ENCODE measurements around the gene ACAT1. TPM values are rescaled to one million over a fixed set of nuclear protein-coding genes. Genes with fewer than 3 reads are reported as not detected.
"Not testable (repeated sequence)": the region's sequence is repeated elsewhere in the genome, so short reads cannot be mapped to it uniquely, and the experiment has no call there.

ACAT1 gene
- polyA plus RNA-seq, 1 donor from 2014 or later: 89.0 TPM

DNA sequence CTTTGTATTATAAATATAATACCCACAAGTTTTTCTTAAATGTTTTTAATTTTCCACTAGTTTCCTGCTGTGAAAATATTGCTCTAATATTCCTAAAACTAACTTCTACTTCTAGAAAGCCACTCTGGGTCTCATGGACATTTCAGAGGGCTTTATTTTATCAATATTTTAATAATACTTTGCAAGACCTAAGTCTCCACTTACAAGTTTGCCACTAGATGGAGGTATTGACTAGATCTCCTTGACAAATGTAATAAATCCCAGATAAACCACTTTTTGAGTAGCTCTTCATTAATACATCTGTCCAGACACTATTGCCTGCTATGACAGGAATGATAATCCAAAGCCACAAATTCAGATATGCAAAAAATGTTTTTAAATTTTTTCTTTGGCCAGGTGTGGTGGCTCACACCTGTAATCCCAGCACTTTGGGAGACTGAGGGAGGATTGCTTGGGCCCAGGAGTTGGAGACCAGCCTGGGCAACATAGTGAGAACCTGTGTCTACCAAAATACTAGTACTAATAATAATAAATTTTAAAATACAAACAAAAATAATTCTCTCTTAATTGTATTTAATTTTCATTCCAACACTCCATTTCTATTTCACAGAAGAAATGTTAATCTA is 3.5 kb upstream of the ACAT1 start:
- no peak overlapping the region for H3K4me2 ChIP-seq (ENCODE audit: low read length)
- no peaks in the 10 kb centered on the region for H3K9me2 ChIP-seq (ENCODE audit: insufficient read depth, low read length)
- no peaks in the 10 kb centered on the region for H3K36me3 ChIP-seq (ENCODE audit: insufficient read depth, low read length)
- TF ChIP-seq RAD21 (conservative IDR thresholded peaks at IDR 0.05) (peak; percentile 65), SMC3 (conservative IDR thresholded peaks at IDR 0.05; ENCODE audit: poor library complexity) (peak; percentile 59), CTCF (IDR thresholded peaks at IDR 0.05; ENCODE audit: poor library complexity, severe bottlenecking) (peak; percentile 67), MXI1 (conservative IDR thresholded peaks at IDR 0.05; ENCODE audit: poor library complexity, severe bottlenecking) (no peak)
- TF ChIP-seq, protein P1, sequence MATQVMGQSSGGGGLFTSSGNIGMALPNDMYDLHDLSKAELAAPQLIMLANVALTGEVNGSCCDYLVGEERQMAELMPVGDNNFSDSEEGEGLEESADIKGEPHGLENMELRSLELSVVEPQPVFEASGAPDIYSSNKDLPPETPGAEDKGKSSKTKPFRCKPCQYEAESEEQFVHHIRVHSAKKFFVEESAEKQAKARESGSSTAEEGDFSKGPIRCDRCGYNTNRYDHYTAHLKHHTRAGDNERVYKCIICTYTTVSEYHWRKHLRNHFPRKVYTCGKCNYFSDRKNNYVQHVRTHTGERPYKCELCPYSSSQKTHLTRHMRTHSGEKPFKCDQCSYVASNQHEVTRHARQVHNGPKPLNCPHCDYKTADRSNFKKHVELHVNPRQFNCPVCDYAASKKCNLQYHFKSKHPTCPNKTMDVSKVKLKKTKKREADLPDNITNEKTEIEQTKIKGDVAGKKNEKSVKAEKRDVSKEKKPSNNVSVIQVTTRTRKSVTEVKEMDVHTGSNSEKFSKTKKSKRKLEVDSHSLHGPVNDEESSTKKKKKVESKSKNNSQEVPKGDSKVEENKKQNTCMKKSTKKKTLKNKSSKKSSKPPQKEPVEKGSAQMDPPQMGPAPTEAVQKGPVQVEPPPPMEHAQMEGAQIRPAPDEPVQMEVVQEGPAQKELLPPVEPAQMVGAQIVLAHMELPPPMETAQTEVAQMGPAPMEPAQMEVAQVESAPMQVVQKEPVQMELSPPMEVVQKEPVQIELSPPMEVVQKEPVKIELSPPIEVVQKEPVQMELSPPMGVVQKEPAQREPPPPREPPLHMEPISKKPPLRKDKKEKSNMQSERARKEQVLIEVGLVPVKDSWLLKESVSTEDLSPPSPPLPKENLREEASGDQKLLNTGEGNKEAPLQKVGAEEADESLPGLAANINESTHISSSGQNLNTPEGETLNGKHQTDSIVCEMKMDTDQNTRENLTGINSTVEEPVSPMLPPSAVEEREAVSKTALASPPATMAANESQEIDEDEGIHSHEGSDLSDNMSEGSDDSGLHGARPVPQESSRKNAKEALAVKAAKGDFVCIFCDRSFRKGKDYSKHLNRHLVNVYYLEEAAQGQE (IDR thresholded peaks at IDR 0.05; ENCODE audit: borderline replicate concordance): no peak
- no peaks in the 10 kb centered on the region for H3K79me2 ChIP-seq (replicated peaks; ENCODE audit: insufficient read depth, low read length)
- no peaks in the 10 kb centered on the region for H3K9me3 ChIP-seq (ENCODE audit: low read length)
- no peak overlapping the region for H3K9ac ChIP-seq (ENCODE audit: low read length)
- H3K27ac ChIP-seq (ENCODE audit: low read length): no peak overlapping the region
- H3K4me3 ChIP-seq (ENCODE audit: low read length): no peak overlapping the region
- H2AFZ ChIP-seq (ENCODE audit: low read depth, low read length): no peak overlapping the region
- no peaks in the 10 kb centered on the region for H4K20me1 ChIP-seq (ENCODE audit: insufficient read depth)
- H3K27me3 ChIP-seq (ENCODE audit: insufficient read depth, low read depth, low read length): no peaks in the 10 kb centered on the region
- H3F3A ChIP-seq (ENCODE audit: insufficient read depth, low read length, poor library complexity, severe bottlenecking): no peaks in the 10 kb centered on the region

DNA sequence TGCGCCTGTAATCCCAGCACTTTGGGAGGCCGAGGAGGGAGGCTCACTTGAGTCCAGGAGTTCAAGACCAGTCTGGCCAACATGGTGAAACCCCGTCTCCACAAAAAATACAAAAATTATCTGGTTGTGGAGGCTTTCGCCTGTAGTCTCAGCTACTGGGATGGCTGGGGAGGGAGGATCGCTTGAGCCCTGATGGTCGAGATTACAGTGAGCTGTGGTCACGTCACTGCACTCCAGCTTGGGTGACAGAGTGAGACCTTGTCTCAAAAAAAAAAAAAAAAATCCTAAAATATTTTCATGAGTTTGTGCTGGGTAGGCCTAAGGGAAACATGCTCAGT is 462 bp upstream of the ACAT1 start:
- H3K9ac ChIP-seq (ENCODE audit: low read length): peak overlapping the region; percentile 68
- not testable (repeated sequence) for H3K27ac ChIP-seq (ENCODE audit: low read length)

DNA sequence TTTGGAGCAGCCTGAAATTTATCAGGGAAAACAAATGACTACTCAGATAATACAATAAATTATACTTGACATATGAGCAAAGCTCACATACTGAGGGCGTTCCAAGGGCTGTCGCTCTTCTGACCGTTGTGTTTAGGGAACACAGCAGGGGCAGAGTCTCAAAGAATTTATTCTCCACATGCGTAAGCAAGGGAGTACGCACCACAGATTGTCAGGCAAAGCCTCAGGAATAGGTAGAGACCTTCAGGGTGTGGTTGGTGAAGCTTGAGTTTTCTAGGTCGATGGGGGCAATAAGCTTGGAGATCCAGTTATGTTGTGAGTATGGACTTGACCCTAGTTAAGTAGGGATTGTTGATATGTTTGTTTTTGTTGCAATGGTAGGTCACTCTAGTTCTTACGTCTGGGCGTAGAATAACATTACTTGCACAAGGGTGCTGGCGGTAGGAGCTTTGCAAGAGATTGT is 830 bp downstream of the ACAT1 start:
- Histone ChIP-seq H3K9me3 (ENCODE audit: low read length) (no peaks in the 10 kb centered on the region), H3K27ac (ENCODE audit: low read length) (peak overlapping the region; percentile 48), H2AFZ (ENCODE audit: low read depth, low read length) (peak overlapping the region; percentile 15), H3K36me3 (ENCODE audit: insufficient read depth, low read length) (no peaks in the 10 kb centered on the region), H3K9ac (ENCODE audit: low read length) (peak overlapping the region; percentile 68), H3K27me3 (ENCODE audit: insufficient read depth, low read depth, low read length) (no peaks in the 10 kb centered on the region), H3K9me2 (ENCODE audit: insufficient read depth, low read length) (no peaks in the 10 kb centered on the region), H3F3A (ENCODE audit: insufficient read depth, low read length, poor library complexity, severe bottlenecking) (no peaks in the 10 kb centered on the region), H3K4me2 (ENCODE audit: low read length) (peak overlapping the region; percentile 46), H3K4me3 (ENCODE audit: low read length) (peak overlapping the region; percentile 90), H4K20me1 (ENCODE audit: insufficient read depth) (no peaks in the 10 kb centered on the region), H3K79me2 (replicated peaks; ENCODE audit: insufficient read depth, low read length) (no peaks in the 10 kb centered on the region)
- TF ChIP-seq, protein P1 (IDR thresholded peaks at IDR 0.05; ENCODE audit: borderline replicate concordance): no peak
- no peak for TF ChIP-seq TAF1 (IDR thresholded peaks at IDR 0.05; ENCODE audit: low read depth)
- no peak for TF ChIP-seq MXI1 (conservative IDR thresholded peaks at IDR 0.05; ENCODE audit: poor library complexity, severe bottlenecking)
- TF ChIP-seq EP300 (conservative IDR thresholded peaks at IDR 0.05; ENCODE audit: poor library complexity, severe bottlenecking): no peak
- no peak for TF ChIP-seq CTCF (IDR thresholded peaks at IDR 0.05; ENCODE audit: poor library complexity, severe bottlenecking)
- no peak for TF ChIP-seq POLR2AphosphoS5 (IDR thresholded peaks at IDR 0.05)

More for the DNA sequence above, 462 bp upstream of the ACAT1 start:
- not testable (repeated sequence) for H4K20me1 ChIP-seq (ENCODE audit: insufficient read depth); H3K9me3 ChIP-seq (ENCODE audit: low read length); H3K79me2 ChIP-seq (replicated peaks; ENCODE audit: insufficient read depth, low read length); H3K9me2 ChIP-seq (ENCODE audit: insufficient read depth, low read length); H3K27me3 ChIP-seq (ENCODE audit: insufficient read depth, low read depth, low read length); H3K36me3 ChIP-seq (ENCODE audit: insufficient read depth, low read length); H3F3A ChIP-seq (ENCODE audit: insufficient read depth, low read length, poor library complexity, severe bottlenecking); H2AFZ ChIP-seq (ENCODE audit: low read depth, low read length); H3K4me2 ChIP-seq (ENCODE audit: low read length)
- H3K4me3 ChIP-seq (ENCODE audit: low read length): peak overlapping the region; percentile 90

Data from neural cell (in vitro differentiated cells).